Calu3 (cell line): ENCODE results near the gene ILDR2. TPM values are rescaled to one million over a fixed set of nuclear protein-coding genes. Genes with fewer than 3 reads are reported as not detected.

Experiments used
- Bru-seq: library from RNA; stranded (reverse); fragments of 400-500 nt; gene quantifications from one replicate; lab custom pipeline; 2021; lab: Mats Ljungman, UMichigan
- BruChase-seq, 2 experiments: library from RNA; stranded (reverse); fragments of 400-500 nt; gene quantifications; one replicate each; lab custom pipeline; 2021; lab: Mats Ljungman, UMichigan
- BruUV-seq: library from RNA; stranded (reverse); fragments of 400-500 nt; replicated peaks from 2 replicates; lab custom pipeline; 2021; lab: Mats Ljungman, UMichigan
- CTCF ChIA-PET: fragments of 300-600 bp; sonication (Branson Sonifier 250); formaldehyde crosslinking; loops from one replicate; lab custom pipeline; 2022; ENCODE audit warnings: antibody characterized with exemption; lab: Charles Lee
- DNase-seq: peaks from one replicate; pipeline ENCODE4 v3.0.0; 2022
- H3K27ac Mint-ChIP-seq: one replicate; pipeline ENCODE4 v1.8.0; 2022; ENCODE audit warnings: mixed read lengths; ENCODE audit not compliant: unreplicated experiment
- H3K27me3 Mint-ChIP-seq: one replicate; pipeline ENCODE4 v1.8.0; 2022; ENCODE audit warnings: mixed read lengths; ENCODE audit not compliant: unreplicated experiment
- H3K36me3 Mint-ChIP-seq: one replicate; pipeline ENCODE4 v1.8.0; 2022; ENCODE audit warnings: mild to moderate bottlenecking, moderate library complexity, mixed read lengths; ENCODE audit not compliant: insufficient read depth, unreplicated experiment
- H3K4me1 Mint-ChIP-seq: one replicate; pipeline ENCODE4 v1.8.0; 2022; ENCODE audit warnings: mild to moderate bottlenecking, low read depth, mixed read lengths; ENCODE audit not compliant: unreplicated experiment
- H3K4me3 Mint-ChIP-seq: one replicate; pipeline ENCODE4 v1.8.0; 2022; ENCODE audit warnings: mild to moderate bottlenecking, low read depth, moderate library complexity, mixed read lengths; ENCODE audit not compliant: unreplicated experiment
- H3K9me3 Mint-ChIP-seq: one replicate; pipeline ENCODE4 v1.8.0; 2022; ENCODE audit warnings: low read depth, mixed read lengths; ENCODE audit not compliant: unreplicated experiment
- intact Hi-C: fragments of 100-400 bp; cut with micrococcal nuclease; formaldehyde crosslinking; loops from one replicate; pipeline ENCODE4 v1.10.0; 2022; ENCODE audit not compliant: unreplicated experiment
- long read RNA-seq: library from polyadenylated mRNA; stranded (forward); transcript quantifications from one replicate; pipeline ENCODE4 v2.0.0, GENCODE V29; 2022
- total RNA-seq: library from RNA; stranded (reverse); gene quantifications from 2 replicates; pipeline ENCODE4 v1.2.3, GENCODE V29; 2022
- TF ChIP-seq, protein P1 (sequence below): fragments of 200-600 bp; IDR thresholded peaks from one replicate; pipeline ENCODE4 v1.8.0; 2022; ENCODE audit warnings: antibody characterized with exemption; ENCODE audit not compliant: unreplicated experiment

Gene ILDR2, protein sequence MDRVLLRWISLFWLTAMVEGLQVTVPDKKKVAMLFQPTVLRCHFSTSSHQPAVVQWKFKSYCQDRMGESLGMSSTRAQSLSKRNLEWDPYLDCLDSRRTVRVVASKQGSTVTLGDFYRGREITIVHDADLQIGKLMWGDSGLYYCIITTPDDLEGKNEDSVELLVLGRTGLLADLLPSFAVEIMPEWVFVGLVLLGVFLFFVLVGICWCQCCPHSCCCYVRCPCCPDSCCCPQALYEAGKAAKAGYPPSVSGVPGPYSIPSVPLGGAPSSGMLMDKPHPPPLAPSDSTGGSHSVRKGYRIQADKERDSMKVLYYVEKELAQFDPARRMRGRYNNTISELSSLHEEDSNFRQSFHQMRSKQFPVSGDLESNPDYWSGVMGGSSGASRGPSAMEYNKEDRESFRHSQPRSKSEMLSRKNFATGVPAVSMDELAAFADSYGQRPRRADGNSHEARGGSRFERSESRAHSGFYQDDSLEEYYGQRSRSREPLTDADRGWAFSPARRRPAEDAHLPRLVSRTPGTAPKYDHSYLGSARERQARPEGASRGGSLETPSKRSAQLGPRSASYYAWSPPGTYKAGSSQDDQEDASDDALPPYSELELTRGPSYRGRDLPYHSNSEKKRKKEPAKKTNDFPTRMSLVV
- total RNA-seq (0.91 and 1.9 TPM in 2 replicates), Bru-seq, nascent RNA (percentile 22 among the genes with signal in this experiment), BruChase-seq, experiment 1, labeled RNA remaining after a 6-hour chase (percentile 22 among the genes with signal in this experiment), BruChase-seq, experiment 2, labeled RNA remaining after a 2-hour chase (percentile 17 among the genes with signal in this experiment)
- long read RNA-seq, partial matches to known transcripts, result 0 of 1 reads
- long read RNA-seq, other reads (novel, unspliced or antisense), result 1 of 1 reads

DNA sequence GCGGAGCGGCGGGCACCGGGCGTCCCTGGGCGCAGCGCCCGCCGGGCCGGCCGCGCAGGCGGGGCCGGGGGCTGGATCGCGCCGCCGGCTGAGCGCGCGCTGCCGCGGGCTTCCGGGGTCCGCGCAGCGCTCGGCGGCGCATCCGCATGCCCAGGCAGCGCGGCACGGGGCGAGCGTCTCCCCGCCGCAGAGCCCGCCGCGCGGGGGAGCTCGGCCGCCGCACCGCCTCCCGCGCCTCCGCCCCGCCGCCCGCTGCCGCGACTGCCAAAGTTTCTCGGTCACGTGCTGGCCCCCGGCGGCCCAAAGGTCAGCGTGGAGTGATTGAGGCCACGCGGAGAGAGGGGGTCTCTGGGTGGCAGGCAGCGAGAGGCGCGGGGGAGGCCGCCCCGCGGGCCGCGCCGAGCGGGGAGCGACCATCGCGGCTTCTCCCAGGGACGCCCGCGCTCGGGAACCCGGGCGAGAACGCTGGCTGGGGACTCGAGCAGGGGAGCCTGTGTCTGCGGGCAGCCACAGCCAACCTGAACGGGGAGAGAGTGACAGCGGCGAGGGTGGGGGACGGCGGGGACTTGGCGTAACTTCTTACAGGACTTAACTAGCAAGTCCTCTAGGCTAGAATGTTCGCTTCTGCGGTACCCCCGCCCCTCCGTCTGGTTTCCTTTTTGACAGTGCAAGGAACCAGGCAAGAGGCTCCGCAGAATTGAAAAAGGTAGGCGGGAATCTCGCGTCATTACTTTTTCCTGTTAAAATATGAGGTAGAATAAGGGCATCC is at the start of gene ILDR2:
ILDR2 (minus strand) TSS at position 180 of the 769 bp plus-strand sequence. CDS start 272 bp downstream, outside the sequence.
- TF ChIP-seq, protein P1, sequence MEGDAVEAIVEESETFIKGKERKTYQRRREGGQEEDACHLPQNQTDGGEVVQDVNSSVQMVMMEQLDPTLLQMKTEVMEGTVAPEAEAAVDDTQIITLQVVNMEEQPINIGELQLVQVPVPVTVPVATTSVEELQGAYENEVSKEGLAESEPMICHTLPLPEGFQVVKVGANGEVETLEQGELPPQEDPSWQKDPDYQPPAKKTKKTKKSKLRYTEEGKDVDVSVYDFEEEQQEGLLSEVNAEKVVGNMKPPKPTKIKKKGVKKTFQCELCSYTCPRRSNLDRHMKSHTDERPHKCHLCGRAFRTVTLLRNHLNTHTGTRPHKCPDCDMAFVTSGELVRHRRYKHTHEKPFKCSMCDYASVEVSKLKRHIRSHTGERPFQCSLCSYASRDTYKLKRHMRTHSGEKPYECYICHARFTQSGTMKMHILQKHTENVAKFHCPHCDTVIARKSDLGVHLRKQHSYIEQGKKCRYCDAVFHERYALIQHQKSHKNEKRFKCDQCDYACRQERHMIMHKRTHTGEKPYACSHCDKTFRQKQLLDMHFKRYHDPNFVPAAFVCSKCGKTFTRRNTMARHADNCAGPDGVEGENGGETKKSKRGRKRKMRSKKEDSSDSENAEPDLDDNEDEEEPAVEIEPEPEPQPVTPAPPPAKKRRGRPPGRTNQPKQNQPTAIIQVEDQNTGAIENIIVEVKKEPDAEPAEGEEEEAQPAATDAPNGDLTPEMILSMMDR, result peak; percentile 21
- intact Hi-C loops, result loop anchor here (1.0 kb wide), 1 partner anchor 84 kb away; no protein-coding TSS in a partner anchor
- Mint-ChIP-seq H3K27me3 (peaks cover 77% of the 10 kb centered on the region), H3K36me3 (no peaks in the 10 kb centered on the region), H3K4me1 (peaks cover 8% of the 10 kb centered on the region), H3K27ac (no peak within 1 kb of the TSS), H3K4me3 (peak within 1 kb of the TSS; percentile 58), H3K9me3 (no peaks in the 10 kb centered on the region)
- no TSS peak for BruUV-seq
- DNase-seq, result peak; percentile 55
- CTCF ChIA-PET, result interaction anchor here (1.3 kb wide), 1 partner anchor 81 kb away, joined by 6 read pairs; no protein-coding TSS in a partner anchor

DNA sequence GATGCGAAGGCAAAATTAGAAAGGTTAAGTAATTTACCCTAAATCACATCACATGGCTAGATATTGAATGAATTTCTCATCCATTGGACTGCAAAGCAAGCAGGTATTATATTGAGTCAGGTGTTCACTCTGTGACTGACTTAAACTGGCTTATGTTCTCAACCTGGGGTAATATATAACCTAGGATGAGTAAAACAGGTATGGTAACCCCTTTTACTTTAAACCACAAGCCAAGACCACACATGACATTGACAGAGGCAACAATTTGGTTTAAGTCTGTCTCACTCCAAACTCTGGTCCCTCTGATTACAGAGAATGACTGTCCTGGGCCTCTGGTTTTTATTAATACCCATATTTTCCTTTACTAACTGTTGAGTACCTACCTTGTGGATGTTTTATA is 47.0 kb upstream of the ILDR2 start:
- intact Hi-C loops, result no loop called here
- peaks cover 5% of the 10 kb centered on the region for H3K9me3 Mint-ChIP-seq
- CTCF ChIA-PET, result no interaction called here
- no peaks in the 10 kb centered on the region for H3K4me1 Mint-ChIP-seq
- H3K4me3 Mint-ChIP-seq, result no peak overlapping the region
- H3K27me3 Mint-ChIP-seq, result peaks cover 21% of the 10 kb centered on the region
- BruUV-seq, result no TSS peak
- no peak overlapping the region for H3K27ac Mint-ChIP-seq
- no peaks in the 10 kb centered on the region for H3K36me3 Mint-ChIP-seq
- DNase-seq, result no peak
- TF ChIP-seq, protein P1, result no peak

DNA sequence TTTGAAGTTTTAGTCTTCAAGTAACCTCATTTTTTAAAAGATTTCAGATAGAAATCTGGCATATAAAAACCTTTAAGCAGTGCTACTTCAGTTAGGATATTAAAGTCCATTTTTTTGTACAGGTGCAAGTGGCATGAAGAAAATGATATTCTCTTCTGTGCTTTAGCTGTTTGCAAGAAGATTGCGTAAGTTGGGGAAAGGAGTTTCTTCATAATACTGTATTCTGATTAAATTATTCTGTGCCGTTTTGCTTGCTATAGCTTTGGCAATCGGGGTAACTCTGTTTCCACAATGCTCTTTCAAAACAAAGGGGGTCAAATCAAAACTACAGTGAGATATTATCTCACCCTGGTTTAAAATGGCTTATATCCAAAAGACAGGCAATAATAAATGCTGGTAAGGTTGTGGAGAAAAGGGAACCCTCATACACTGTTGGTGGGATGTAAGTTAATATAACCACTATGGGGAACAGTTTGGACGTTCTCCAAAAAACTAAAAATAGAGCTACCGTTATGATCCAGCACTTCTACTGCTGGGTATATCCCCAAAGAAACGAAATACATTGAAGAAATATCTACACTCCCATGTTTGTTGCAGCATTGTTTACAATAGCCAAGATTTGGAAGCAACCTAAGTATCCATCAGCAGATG is 40.9 kb upstream of the ILDR2 start:
- DNase-seq, result no peak
- TF ChIP-seq, protein P1, result no peak
- H3K9me3 Mint-ChIP-seq, result no peaks in the 10 kb centered on the region
- no peaks in the 10 kb centered on the region for H3K4me1 Mint-ChIP-seq
- peaks cover 21% of the 10 kb centered on the region for H3K27me3 Mint-ChIP-seq
- intact Hi-C loops, result no loop called here
- no peaks in the 10 kb centered on the region for H3K36me3 Mint-ChIP-seq
- H3K27ac Mint-ChIP-seq, result no peak overlapping the region
- H3K4me3 Mint-ChIP-seq, result no peak overlapping the region
- CTCF ChIA-PET, result no interaction called here
- BruUV-seq, result no TSS peak
